HG02885 (cell line): Measurements from ENCODE around the gene HOXC11.

Source experiments
- ATAC-seq: cut with Tn5 transposase; IDR thresholded peaks from one replicate; pipeline ENCODE4 v1.9.1; 2021; ENCODE audit warnings: mild to moderate bottlenecking; ENCODE audit not compliant: unreplicated experiment, poor library complexity

Gene HOXC11

GRCh38 chr12:53941750-53942149 lies 31.2 kb upstream of the HOXC11 start:
- ATAC-seq, result no peak

- ATAC-seq, result no peak
These were observed 30.4 kb upstream of the HOXC11 start for GRCh38 chr12:53942467-53942997.

- ATAC-seq, result no peak
These were observed 28.7 kb upstream of the HOXC11 start for GRCh38 chr12:53944209-53944608.

- no peak for ATAC-seq
These were observed 27.7 kb upstream of the HOXC11 start for GRCh38 chr12:53944907-53945847.

GRCh38 chr12:53947743-53948142 lies 25.2 kb upstream of the HOXC11 start:
- no peak for ATAC-seq

- no peak for ATAC-seq
These were observed 24.0 kb upstream of the HOXC11 start for GRCh38 chr12:53948650-53949593.

- ATAC-seq, result no peak
These were observed 23.1 kb upstream of the HOXC11 start for GRCh38 chr12:53949631-53950436.

- no peak for ATAC-seq
These were observed 22.5 kb upstream of the HOXC11 start for GRCh38 chr12:53950437-53950773.

GRCh38 chr12:53950789-53951576 lies 21.9 kb upstream of the HOXC11 start:
- ATAC-seq, result no peak

- ATAC-seq, result no peak
These were observed 21.2 kb upstream of the HOXC11 start for GRCh38 chr12:53951577-53952334.

GRCh38 chr12:53952335-53952694 lies 20.6 kb upstream of the HOXC11 start:
- no peak for ATAC-seq

- no peak for ATAC-seq
These were observed 19.8 kb upstream of the HOXC11 start for GRCh38 chr12:53952871-53953734.

GRCh38 chr12:53953831-53954693 lies 18.9 kb upstream of the HOXC11 start:
- no peak for ATAC-seq

- no peak for ATAC-seq
These were observed 18.3 kb upstream of the HOXC11 start, which contains the start of gene HOXC12 for GRCh38 chr12:53954694-53955035. TSS of gene HOXC12 (plus strand) at chr12:53954903. CDS start at chr12:53954930, 27 bp downstream.

GRCh38 chr12:53955036-53955775 lies 17.7 kb upstream of the HOXC11 start:
- no peak for ATAC-seq

GRCh38 chr12:53955776-53956250 lies 17.1 kb upstream of the HOXC11 start:
- ATAC-seq, result no peak
